ENCODE results near the gene MLLT3.
A peak's percentile ranks its signal among the peaks of the same experiment; 100 is the strongest.

Gene MLLT3

GRCh38 chr9:20624201-20625002 is 2.1 kb upstream of the MLLT3 start:
- no peaks in the 10 kb centered on the region for H3K36me3 ChIP-seq (ENCODE audit: insufficient read depth, low read length)
- H3K27ac ChIP-seq (ENCODE audit: low read depth, low read length), result no peak overlapping the region
- H3K27me3 ChIP-seq (ENCODE audit: control insufficient read depth in 1 of 2, insufficient read depth in 2 of 2, low read length in 2 of 2), result no peaks in the 10 kb centered on the region
- H3K4me1 ChIP-seq (ENCODE audit: insufficient read depth, low read length), result peaks cover 15% of the 10 kb centered on the region
- H3K9ac ChIP-seq (ENCODE audit: low read length), result peak overlapping the region; percentile 62
- H3K9me3 ChIP-seq (ENCODE audit: low read length), result no peaks in the 10 kb centered on the region
- peak overlapping the region in 1 of 2 donors; percentile 92 for H3K4me3 ChIP-seq (ENCODE audit: low read depth in 1 of 2, low read length in 2 of 2)

- H3K27ac ChIP-seq (ENCODE audit: low read depth, low read length), result peak overlapping the region; percentile 51
- no peaks in the 10 kb centered on the region for H3K36me3 ChIP-seq (ENCODE audit: insufficient read depth, low read length)
- H3K4me3 ChIP-seq (ENCODE audit: low read depth in 1 of 2, low read length in 2 of 2), result peak overlapping the region; percentile 69 to 92
- H3K4me1 ChIP-seq (ENCODE audit: insufficient read depth, low read length), result peaks cover 19% of the 10 kb centered on the region
- H3K27me3 ChIP-seq (ENCODE audit: control insufficient read depth in 1 of 2, insufficient read depth in 2 of 2, low read length in 2 of 2), result no peaks in the 10 kb centered on the region
- no peaks in the 10 kb centered on the region for H3K9me3 ChIP-seq (ENCODE audit: low read length)
- peak overlapping the region; percentile 62 for H3K9ac ChIP-seq (ENCODE audit: low read length)
Observed at GRCh38 chr9:20623748-20624124, 1.4 kb upstream of the MLLT3 start.

- H3K27ac ChIP-seq (ENCODE audit: low read depth, low read length), result peak overlapping the region; percentile 92
- no peaks in the 10 kb centered on the region for H3K27me3 ChIP-seq (ENCODE audit: control insufficient read depth in 1 of 2, insufficient read depth in 2 of 2, low read length in 2 of 2)
- H3K9ac ChIP-seq (ENCODE audit: low read length), result peak overlapping the region; percentile 62
- H3K4me1 ChIP-seq (ENCODE audit: insufficient read depth, low read length), result peaks cover 25% of the 10 kb centered on the region
- H3K4me3 ChIP-seq (ENCODE audit: low read depth in 1 of 2, low read length in 2 of 2), result peak overlapping the region; percentile 69 to 92
- H3K9me3 ChIP-seq (ENCODE audit: low read length), result no peaks in the 10 kb centered on the region
- no peaks in the 10 kb centered on the region for H3K36me3 ChIP-seq (ENCODE audit: insufficient read depth, low read length)
Observed at GRCh38 chr9:20623021-20623747, 885 bp upstream of the MLLT3 start.

GRCh38 chr9:20621471-20622329 is 599 bp downstream of the MLLT3 start:
- H3K36me3 ChIP-seq (ENCODE audit: insufficient read depth, low read length), result no peaks in the 10 kb centered on the region
- peak overlapping the region; percentile 66 for H3K9ac ChIP-seq (ENCODE audit: low read length)
- H3K4me1 ChIP-seq (ENCODE audit: insufficient read depth, low read length), result peaks cover 33% of the 10 kb centered on the region
- peak overlapping the region; percentile 92 for H3K4me3 ChIP-seq (ENCODE audit: low read depth in 1 of 2, low read length in 2 of 2)
- H3K9me3 ChIP-seq (ENCODE audit: low read length), result no peaks in the 10 kb centered on the region
- peak overlapping the region; percentile 92 for H3K27ac ChIP-seq (ENCODE audit: low read depth, low read length)
- H3K27me3 ChIP-seq (ENCODE audit: control insufficient read depth in 1 of 2, insufficient read depth in 2 of 2, low read length in 2 of 2), result no peaks in the 10 kb centered on the region

- peak overlapping the region; percentile 66 for H3K9ac ChIP-seq (ENCODE audit: low read length)
- H3K9me3 ChIP-seq (ENCODE audit: low read length), result no peaks in the 10 kb centered on the region
- no peaks in the 10 kb centered on the region for H3K27me3 ChIP-seq (ENCODE audit: control insufficient read depth in 1 of 2, insufficient read depth in 2 of 2, low read length in 2 of 2)
- H3K4me3 ChIP-seq (ENCODE audit: low read depth in 1 of 2, low read length in 2 of 2), result peak overlapping the region; percentile 92
- H3K36me3 ChIP-seq (ENCODE audit: insufficient read depth, low read length), result no peaks in the 10 kb centered on the region
- H3K4me1 ChIP-seq (ENCODE audit: insufficient read depth, low read length), result peaks cover 37% of the 10 kb centered on the region
- peak overlapping the region; percentile 92 for H3K27ac ChIP-seq (ENCODE audit: low read depth, low read length)
Observed at GRCh38 chr9:20620650-20621470, 1.4 kb downstream of the MLLT3 start.

GRCh38 chr9:20619487-20620200 is 2.7 kb downstream of the MLLT3 start:
- H3K27me3 ChIP-seq (ENCODE audit: control insufficient read depth in 1 of 2, insufficient read depth in 2 of 2, low read length in 2 of 2), result no peaks in the 10 kb centered on the region
- H3K4me3 ChIP-seq (ENCODE audit: low read depth in 1 of 2, low read length in 2 of 2), result peak overlapping the region in 1 of 2 donors; percentile 92
- H3K4me1 ChIP-seq (ENCODE audit: insufficient read depth, low read length), result peaks cover 33% of the 10 kb centered on the region
- peak overlapping the region; percentile 13 for H3K27ac ChIP-seq (ENCODE audit: low read depth, low read length)
- peak overlapping the region; percentile 21 for H3K9ac ChIP-seq (ENCODE audit: low read length)
- H3K9me3 ChIP-seq (ENCODE audit: low read length), result no peaks in the 10 kb centered on the region
- no peaks in the 10 kb centered on the region for H3K36me3 ChIP-seq (ENCODE audit: insufficient read depth, low read length)

- peak overlapping the region in 1 of 2 donors; percentile 92 for H3K4me3 ChIP-seq (ENCODE audit: low read depth in 1 of 2, low read length in 2 of 2)
- H3K9ac ChIP-seq (ENCODE audit: low read length), result no peak overlapping the region
- H3K9me3 ChIP-seq (ENCODE audit: low read length), result no peaks in the 10 kb centered on the region
- no peaks in the 10 kb centered on the region for H3K27me3 ChIP-seq (ENCODE audit: control insufficient read depth in 1 of 2, insufficient read depth in 2 of 2, low read length in 2 of 2)
- H3K27ac ChIP-seq (ENCODE audit: low read depth, low read length), result no peak overlapping the region
- H3K36me3 ChIP-seq (ENCODE audit: insufficient read depth, low read length), result no peaks in the 10 kb centered on the region
- H3K4me1 ChIP-seq (ENCODE audit: insufficient read depth, low read length), result peaks cover 25% of the 10 kb centered on the region
Observed at GRCh38 chr9:20618361-20618802, 3.9 kb downstream of the MLLT3 start.

GRCh38 chr9:20616808-20617207 is 5.5 kb downstream of the MLLT3 start:
- Histone ChIP-seq H3K9me3 (ENCODE audit: low read length) (no peaks in the 10 kb centered on the region), H3K27ac (ENCODE audit: low read depth, low read length) (peak overlapping the region; percentile 41), H3K4me1 (ENCODE audit: insufficient read depth, low read length) (peaks cover 28% of the 10 kb centered on the region), H3K36me3 (ENCODE audit: insufficient read depth, low read length) (no peaks in the 10 kb centered on the region), H3K27me3 (ENCODE audit: control insufficient read depth in 1 of 2, insufficient read depth in 2 of 2, low read length in 2 of 2) (no peaks in the 10 kb centered on the region), H3K9ac (ENCODE audit: low read length) (no peak overlapping the region), H3K4me3 (ENCODE audit: low read depth in 1 of 2, low read length in 2 of 2) (no peak overlapping the region)

- no peak overlapping the region for H3K27ac ChIP-seq (ENCODE audit: low read depth, low read length)
- no peaks in the 10 kb centered on the region for H3K27me3 ChIP-seq (ENCODE audit: control insufficient read depth in 1 of 2, insufficient read depth in 2 of 2, low read length in 2 of 2)
- no peaks in the 10 kb centered on the region for H3K9me3 ChIP-seq (ENCODE audit: low read length)
- H3K36me3 ChIP-seq (ENCODE audit: insufficient read depth, low read length), result no peaks in the 10 kb centered on the region
- no peak overlapping the region for H3K9ac ChIP-seq (ENCODE audit: low read length)
- no peak overlapping the region for H3K4me3 ChIP-seq (ENCODE audit: low read depth in 1 of 2, low read length in 2 of 2)
- peaks cover 39% of the 10 kb centered on the region for H3K4me1 ChIP-seq (ENCODE audit: insufficient read depth, low read length)
Observed at GRCh38 chr9:20614602-20615216, 7.6 kb downstream of the MLLT3 start.

All from muscle layer of colon (tissue), 2 donors.